Ammon's horn (tissue), 1 donor: ENCODE results near the gene TRMT61A.

ENCODE experiments used
- DNase-seq: peaks from one replicate; pipeline ENCODE4 v3.0.0-alpha.2; 2016; ENCODE audit warnings: low spot score

The TRMT61A gene

GRCh38 chr14:103547455-103547940 lies 18.5 kb downstream of the TRMT61A start:
- no peak for DNase-seq

- no peak for DNase-seq
Observed at GRCh38 chr14:103547941-103548462, 19.0 kb downstream of the TRMT61A start.

GRCh38 chr14:103548463-103549351 lies 19.7 kb downstream of the TRMT61A start:
- peak; percentile 73 for DNase-seq

- DNase-seq, result peak; percentile 93
Observed at GRCh38 chr14:103549361-103550311, 20.6 kb downstream of the TRMT61A start.

GRCh38 chr14:103550451-103551337 lies 21.7 kb downstream of the TRMT61A start:
- DNase-seq, result no peak

- DNase-seq, result peak; percentile 74
Observed at GRCh38 chr14:103551338-103551762, 22.4 kb downstream of the TRMT61A start.

GRCh38 chr14:103552011-103552845 lies 23.2 kb downstream of the TRMT61A start:
- DNase-seq, result no peak

GRCh38 chr14:103552846-103553210 lies 23.8 kb downstream of the TRMT61A start:
- no peak for DNase-seq

GRCh38 chr14:103555559-103556337 lies 26.8 kb downstream of the TRMT61A start:
- DNase-seq, result no peak

GRCh38 chr14:103556946-103557758 lies 28.2 kb downstream of the TRMT61A start:
- DNase-seq, result no peak

GRCh38 chr14:103558071-103558882 lies 29.3 kb downstream of the TRMT61A start:
- no peak for DNase-seq

- no peak for DNase-seq
Observed at GRCh38 chr14:103559766-103560165, 30.8 kb downstream of the TRMT61A start.

- DNase-seq, result peak; percentile 6
Observed at GRCh38 chr14:103560691-103561090, 31.7 kb downstream of the TRMT61A start.

GRCh38 chr14:103561381-103562178 lies 32.6 kb downstream of the TRMT61A start:
- peak; percentile 29 for DNase-seq

GRCh38 chr14:103562179-103562428 lies 33.1 kb downstream of the TRMT61A start:
- DNase-seq, result no peak

GRCh38 chr14:103562429-103563225 lies 33.6 kb downstream of the TRMT61A start, which contains the start of the genes BAG5 and COA8:
TSS of gene BAG5 (minus strand) at chr14:103562657. CDS start at chr14:103561164, 1,493 bp downstream.
TSS of gene COA8 (plus strand) at chr14:103562960. CDS start at chr14:103563002, 42 bp downstream.
- DNase-seq, result peak; percentile 86
